ENCODE results near the gene SPPL2C.

Gene SPPL2C

DNA sequence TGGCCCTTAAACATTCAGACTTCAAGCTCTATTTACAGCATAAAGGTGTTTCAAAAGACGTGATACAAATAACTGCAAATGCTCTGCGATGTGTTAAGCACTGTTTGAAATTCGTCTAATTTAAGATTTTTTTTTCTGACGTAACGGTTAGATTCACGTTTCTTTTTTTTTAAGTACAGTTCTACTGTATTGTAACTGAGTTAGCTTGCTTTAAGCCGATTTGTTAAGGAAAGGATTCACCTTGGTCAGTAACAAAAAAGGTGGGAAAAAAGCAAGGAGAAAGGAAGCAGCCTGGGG, 49.0 kb downstream of the SPPL2C start:
- DNase-seq: no peak

DNA sequence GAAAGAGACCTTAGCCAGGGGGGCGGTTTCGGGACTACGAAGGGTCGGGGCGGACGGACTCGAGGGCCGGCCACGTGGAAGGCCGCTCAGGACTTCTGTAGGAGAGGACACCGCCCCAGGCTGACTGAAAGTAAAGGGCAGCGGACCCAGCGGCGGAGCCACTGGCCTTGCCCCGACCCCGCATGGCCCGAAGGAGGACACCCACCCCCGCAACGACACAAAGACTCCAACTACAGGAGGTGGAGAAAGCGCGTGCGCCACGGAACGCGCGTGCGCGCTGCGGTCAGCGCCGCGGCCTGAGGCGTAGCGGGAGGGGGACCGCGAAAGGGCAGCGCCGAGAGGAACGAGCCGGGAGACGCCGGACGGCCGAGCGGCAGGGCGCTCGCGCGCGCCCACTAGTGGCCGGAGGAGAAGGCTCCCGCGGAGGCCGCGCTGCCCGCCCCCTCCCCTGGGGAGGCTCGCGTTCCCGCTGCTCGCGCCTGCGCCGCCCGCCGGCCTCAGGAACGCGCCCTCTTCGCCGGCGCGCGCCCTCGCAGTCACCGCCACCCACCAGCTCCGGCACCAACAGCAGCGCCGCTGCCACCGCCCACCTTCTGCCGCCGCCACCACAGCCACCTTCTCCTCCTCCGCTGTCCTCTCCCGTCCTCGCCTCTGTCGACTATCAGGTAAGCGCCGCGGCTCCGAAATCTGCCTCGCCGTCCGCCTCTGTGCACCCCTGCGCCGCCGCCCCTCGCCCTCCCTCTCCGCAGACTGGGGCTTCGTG, 49.5 kb downstream of the SPPL2C start, which contains the start of gene MAPT:
Gene MAPT, plus strand, starts transcription at position 533 of the 763 bp plus-strand sequence. CDS start 67,784 bp downstream, outside the sequence.
- peak; percentile 82 for DNase-seq

DNA sequence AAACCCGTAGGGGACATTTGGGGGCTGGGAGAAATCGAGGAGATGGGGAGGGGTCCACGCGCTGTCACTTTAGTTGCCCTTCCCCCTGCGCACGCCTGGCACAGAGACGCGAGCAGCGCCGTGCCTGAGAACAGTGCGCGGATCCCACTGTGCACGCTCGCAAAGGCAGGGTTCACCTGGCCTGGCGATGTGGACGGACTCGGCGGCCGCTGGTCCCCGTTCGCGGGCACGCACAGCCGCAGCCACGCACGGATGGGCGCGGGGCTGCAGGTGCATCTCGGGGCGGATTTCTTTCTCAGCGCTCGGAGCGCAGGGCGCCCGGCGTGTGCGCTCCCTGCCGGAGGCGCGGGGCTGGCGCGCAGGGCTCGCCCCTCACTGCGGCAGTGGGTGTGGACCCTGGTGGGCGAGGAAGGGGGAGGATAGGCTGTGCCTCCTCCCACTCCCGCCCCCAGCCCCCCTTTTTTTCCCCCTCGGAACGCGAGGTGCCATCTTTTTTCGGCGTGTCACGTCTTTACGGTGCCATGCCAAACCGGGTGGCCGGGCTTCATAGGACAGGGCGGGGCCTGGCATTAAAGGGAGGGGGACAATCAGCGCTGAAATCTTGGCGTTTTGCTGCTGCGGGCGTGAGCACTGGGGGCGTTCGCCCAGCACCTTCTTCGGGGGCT, 50.8 kb downstream of the SPPL2C start:
- DNase-seq: peak; percentile 22

DNA sequence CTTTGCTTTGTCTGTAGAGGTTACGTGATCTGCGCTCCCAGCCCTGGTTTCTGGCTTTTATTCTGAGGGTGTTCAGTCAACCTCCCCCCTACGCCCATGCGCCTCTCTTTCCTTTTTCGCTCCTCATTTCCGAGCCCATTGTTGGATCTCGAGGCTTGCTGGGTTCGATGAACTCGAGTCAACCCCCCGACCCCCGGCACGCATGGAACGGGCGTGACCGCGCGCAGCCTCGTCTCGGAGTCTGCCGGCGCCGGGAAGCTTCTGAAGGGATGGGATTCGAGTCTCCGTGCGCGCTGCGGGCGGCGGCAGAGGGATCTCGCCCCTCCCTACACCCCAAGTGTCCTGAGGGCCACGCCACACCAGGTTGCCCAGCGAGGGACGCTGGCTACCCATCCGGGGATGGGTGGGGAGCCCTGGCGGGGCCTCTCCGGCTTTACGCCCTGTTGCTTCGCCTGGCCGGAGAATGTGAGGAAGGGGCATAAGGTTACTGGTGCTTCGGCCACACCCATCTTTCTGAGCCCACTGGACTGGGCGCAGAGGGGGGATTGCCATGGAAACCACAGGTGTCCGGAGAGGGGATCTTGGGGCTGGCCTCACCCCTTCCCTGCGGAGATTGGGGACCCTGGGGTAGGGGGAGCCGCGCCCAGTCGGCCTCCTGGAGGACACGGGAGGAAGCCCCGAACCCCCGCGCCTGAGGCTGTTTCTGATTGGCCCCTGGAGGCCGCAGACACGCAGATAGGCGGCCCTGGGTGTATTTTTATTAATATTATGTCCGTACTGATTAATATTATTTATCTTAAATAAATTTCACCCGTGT, 51.5 kb downstream of the SPPL2C start:
- DNase-seq: no peak
